Activated CD4-positive, alpha-beta T cell treated with anti-CD3 and anti-CD28 coated beads, Interleukin-2, amount 10 ng/mL, durations not matched to agents 24 days and 14 days (primary cell): Measurements from ENCODE around the gene PIP5K1B. TPM values are rescaled to one million over a fixed set of nuclear protein-coding genes. Genes with fewer than 3 reads are reported as not detected.

Experiments used
- DNase-seq: peaks from one replicate; pipeline ENCODE4 v3.0.0; 2022
- H3K27ac Mint-ChIP-seq: one replicate; pipeline ENCODE4 v1.8.0; 2022; ENCODE audit warnings: mild to moderate bottlenecking, mixed read lengths
- H3K27me3 Mint-ChIP-seq: one replicate; pipeline ENCODE4 v1.8.0; 2022; ENCODE audit warnings: mixed read lengths
- H3K36me3 Mint-ChIP-seq: one replicate; pipeline ENCODE4 v1.8.0; 2022; ENCODE audit warnings: low read depth, mild to moderate bottlenecking, mixed read lengths
- H3K4me1 Mint-ChIP-seq: one replicate; pipeline ENCODE4 v1.8.0; 2021; ENCODE audit warnings: mixed read lengths
- H3K4me3 Mint-ChIP-seq: one replicate; pipeline ENCODE4 v1.8.0; 2022; ENCODE audit warnings: mild to moderate bottlenecking, moderate library complexity, mixed read lengths
- H3K9me3 Mint-ChIP-seq: one replicate; pipeline ENCODE4 v1.8.0; 2021; ENCODE audit warnings: mixed read lengths
- intact Hi-C: fragments of 100-400 bp; cut with micrococcal nuclease; formaldehyde crosslinking; loops from one replicate; pipeline ENCODE4 v1.15.1; 2023
- total RNA-seq: library from RNA; stranded (reverse); gene quantifications from 2 replicates; pipeline ENCODE4 v1.2.3, GENCODE V29; 2022

Gene PIP5K1B
- total RNA-seq, 1 donor from 2014 or later = 58.8 TPM

DNA sequence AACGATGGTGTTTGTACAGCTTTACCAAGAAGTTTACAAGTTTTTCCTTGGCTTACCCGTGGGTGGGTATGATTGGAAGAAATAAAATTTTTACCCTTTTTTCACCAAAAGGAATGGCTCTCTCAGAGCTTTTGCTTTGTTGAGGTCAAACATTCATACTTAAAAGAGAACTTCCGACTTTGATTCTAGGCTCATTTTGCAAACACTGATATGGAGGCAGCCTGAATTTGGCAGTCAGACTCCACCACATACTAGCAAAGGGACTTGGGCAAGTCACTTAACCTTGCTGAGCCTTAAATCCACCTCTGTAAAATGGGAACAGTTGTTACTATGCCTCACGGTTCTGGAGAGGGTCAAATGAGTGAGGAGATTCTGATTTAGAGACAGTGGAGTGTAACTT, 155.4 kb downstream of the PIP5K1B start:
- intact Hi-C loops = loop anchor here (10.0 kb wide), 1 partner anchor 54 kb away; no protein-coding TSS in a partner anchor
- H3K36me3 Mint-ChIP-seq = peaks cover 9% of the 10 kb centered on the region
- H3K4me1 Mint-ChIP-seq = peaks cover 2% of the 10 kb centered on the region
- H3K27me3 Mint-ChIP-seq = peaks cover 12% of the 10 kb centered on the region
- no peaks in the 10 kb centered on the region for H3K9me3 Mint-ChIP-seq
- no peak overlapping the region for H3K4me3 Mint-ChIP-seq
- no peak overlapping the region for H3K27ac Mint-ChIP-seq
- no peak for DNase-seq

GRCh38 chr9:68861436-68861835, 156.4 kb downstream of the PIP5K1B start:
- Mint-ChIP-seq H3K27me3 (peaks cover 9% of the 10 kb centered on the region), H3K4me3 (no peak overlapping the region), H3K4me1 (no peaks in the 10 kb centered on the region), H3K9me3 (no peaks in the 10 kb centered on the region), H3K27ac (no peak overlapping the region), H3K36me3 (peaks cover 9% of the 10 kb centered on the region)
- intact Hi-C loops = loop anchor here (10.0 kb wide), 1 partner anchor 53 kb away; no protein-coding TSS in a partner anchor
- no peak for DNase-seq

DNA sequence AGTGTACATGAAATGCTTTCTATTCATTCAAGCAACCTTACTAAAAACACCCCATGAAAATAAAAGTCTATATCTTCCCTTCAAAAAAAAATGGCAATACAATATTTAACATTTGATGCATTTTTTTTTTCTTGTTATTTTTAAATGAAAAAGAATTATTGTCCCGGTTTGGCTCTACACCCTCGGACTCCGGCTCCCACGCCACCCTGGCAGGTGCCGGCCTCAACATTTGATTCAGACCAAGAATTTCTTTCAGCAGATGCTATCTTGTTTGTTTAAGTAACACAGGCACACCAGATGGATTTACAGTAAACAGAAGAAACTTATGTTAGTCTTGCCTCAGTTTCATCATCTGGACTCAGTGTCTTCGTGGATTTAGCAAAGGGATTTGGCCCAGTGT, 162.0 kb downstream of the PIP5K1B start:
- no peak for DNase-seq
- Mint-ChIP-seq H3K4me1 (no peaks in the 10 kb centered on the region), H3K36me3 (peaks cover 9% of the 10 kb centered on the region), H3K4me3 (no peak overlapping the region), H3K27me3 (peaks cover 2% of the 10 kb centered on the region), H3K27ac (no peak overlapping the region), H3K9me3 (no peaks in the 10 kb centered on the region)
- intact Hi-C loops = loop anchor here (10.0 kb wide), 1 partner anchor 48 kb away; no protein-coding TSS in a partner anchor

GRCh38 chr9:68869022-68869421, 164.0 kb downstream of the PIP5K1B start:
- Mint-ChIP-seq H3K4me3 (no peak overlapping the region), H3K9me3 (no peaks in the 10 kb centered on the region), H3K36me3 (peaks cover 5% of the 10 kb centered on the region), H3K27me3 (no peaks in the 10 kb centered on the region), H3K4me1 (no peaks in the 10 kb centered on the region), H3K27ac (no peak overlapping the region)
- no peak for DNase-seq
- intact Hi-C loops = loop anchor here (10.0 kb wide), 1 partner anchor 46 kb away; no protein-coding TSS in a partner anchor

- no peak for DNase-seq
- intact Hi-C loops = no loop called here
- Mint-ChIP-seq H3K4me1 (no peaks in the 10 kb centered on the region), H3K36me3 (peaks cover 2% of the 10 kb centered on the region), H3K4me3 (no peak overlapping the region), H3K9me3 (no peaks in the 10 kb centered on the region), H3K27me3 (no peaks in the 10 kb centered on the region), H3K27ac (no peak overlapping the region)
Observed at GRCh38 chr9:68870086-68870485, 165.0 kb downstream of the PIP5K1B start.

DNA sequence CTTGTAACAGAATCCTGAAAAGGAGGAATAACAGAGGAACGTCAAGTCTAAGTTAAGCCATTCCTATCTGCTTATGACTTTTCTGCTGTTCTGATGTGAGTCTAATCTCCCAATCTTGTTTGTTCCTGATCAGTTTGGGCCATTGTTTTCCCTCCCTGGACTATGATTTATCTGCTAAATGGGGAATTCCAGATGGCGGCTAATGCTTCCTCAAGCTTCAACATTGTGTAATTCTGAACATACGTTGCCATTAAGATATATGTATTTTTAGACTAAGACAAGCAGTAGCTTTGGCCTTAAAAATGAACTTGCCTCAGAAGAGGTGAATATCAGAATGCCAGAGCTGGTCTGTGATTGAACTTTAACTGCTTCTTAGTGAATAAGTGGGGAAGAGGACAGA, 166.2 kb downstream of the PIP5K1B start:
- Mint-ChIP-seq H3K27me3 (no peaks in the 10 kb centered on the region), H3K9me3 (no peaks in the 10 kb centered on the region), H3K36me3 (no peaks in the 10 kb centered on the region), H3K27ac (no peak overlapping the region), H3K4me1 (no peaks in the 10 kb centered on the region), H3K4me3 (no peak overlapping the region)
- intact Hi-C loops = no loop called here
- DNase-seq = no peak

GRCh38 chr9:68872026-68872501, 167.0 kb downstream of the PIP5K1B start:
- intact Hi-C loops = no loop called here
- no peaks in the 10 kb centered on the region for H3K27me3 Mint-ChIP-seq
- no peak overlapping the region for H3K27ac Mint-ChIP-seq
- no peak for DNase-seq
- H3K9me3 Mint-ChIP-seq = no peaks in the 10 kb centered on the region
- H3K4me3 Mint-ChIP-seq = no peak overlapping the region
- H3K36me3 Mint-ChIP-seq = peaks cover 2% of the 10 kb centered on the region
- no peaks in the 10 kb centered on the region for H3K4me1 Mint-ChIP-seq

GRCh38 chr9:68873179-68873578, 168.1 kb downstream of the PIP5K1B start:
- H3K4me3 Mint-ChIP-seq = no peak overlapping the region
- H3K36me3 Mint-ChIP-seq = peaks cover 4% of the 10 kb centered on the region
- no peaks in the 10 kb centered on the region for H3K9me3 Mint-ChIP-seq
- no peaks in the 10 kb centered on the region for H3K27me3 Mint-ChIP-seq
- no peak overlapping the region for H3K27ac Mint-ChIP-seq
- intact Hi-C loops = no loop called here
- DNase-seq = no peak
- H3K4me1 Mint-ChIP-seq = no peaks in the 10 kb centered on the region

- intact Hi-C loops = no loop called here
- no peaks in the 10 kb centered on the region for H3K4me1 Mint-ChIP-seq
- no peaks in the 10 kb centered on the region for H3K9me3 Mint-ChIP-seq
- H3K27me3 Mint-ChIP-seq = no peaks in the 10 kb centered on the region
- H3K4me3 Mint-ChIP-seq = no peak overlapping the region
- H3K36me3 Mint-ChIP-seq = peaks cover 6% of the 10 kb centered on the region
- no peak for DNase-seq
- no peak overlapping the region for H3K27ac Mint-ChIP-seq
Observed at GRCh38 chr9:68876273-68876672, 171.2 kb downstream of the PIP5K1B start.

DNA sequence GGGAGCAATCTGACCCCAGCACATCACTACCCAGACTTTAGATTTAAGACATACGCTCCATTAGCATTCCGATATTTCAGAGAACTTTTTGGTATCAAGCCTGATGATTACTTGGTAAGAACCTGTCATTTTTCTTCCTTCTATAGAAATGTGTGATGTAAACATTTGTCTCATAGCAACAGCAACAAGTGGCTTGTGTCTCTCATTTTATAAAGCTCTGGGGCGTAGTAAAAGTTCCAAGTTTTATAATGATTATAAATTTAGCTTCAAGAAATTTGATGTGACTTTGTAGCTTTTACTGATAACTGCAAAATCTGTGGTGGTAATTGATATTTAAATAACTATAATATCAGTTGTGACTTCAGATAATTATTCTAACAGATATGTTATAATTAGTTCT, 171.6 kb downstream of the PIP5K1B start:
- Mint-ChIP-seq H3K4me3 (no peak overlapping the region), H3K27ac (no peak overlapping the region), H3K36me3 (peaks cover 6% of the 10 kb centered on the region), H3K9me3 (no peaks in the 10 kb centered on the region), H3K4me1 (no peaks in the 10 kb centered on the region), H3K27me3 (no peaks in the 10 kb centered on the region)
- intact Hi-C loops = no loop called here
- no peak for DNase-seq

DNA sequence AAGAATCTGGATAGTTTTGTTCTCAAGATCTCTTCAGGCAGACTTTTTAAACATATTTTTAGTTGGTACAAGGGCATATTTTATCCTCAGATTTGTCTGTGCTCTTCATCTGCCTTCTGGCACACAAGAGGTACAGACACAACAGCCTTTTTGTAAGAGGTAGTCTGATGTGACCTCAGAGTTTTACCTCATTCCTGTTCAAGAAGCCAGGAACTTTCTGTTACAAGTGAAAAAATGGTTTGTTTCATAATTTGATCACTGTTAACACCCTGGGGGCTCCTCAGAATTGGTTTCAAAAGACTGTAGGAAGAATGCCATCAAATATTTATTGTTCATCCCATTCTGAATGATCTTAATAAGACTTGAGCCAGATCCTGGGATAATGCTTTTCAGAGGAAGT, 172.2 kb downstream of the PIP5K1B start:
- Mint-ChIP-seq H3K4me3 (no peak overlapping the region), H3K4me1 (no peaks in the 10 kb centered on the region), H3K27me3 (no peaks in the 10 kb centered on the region), H3K9me3 (no peaks in the 10 kb centered on the region), H3K36me3 (peaks cover 6% of the 10 kb centered on the region), H3K27ac (no peak overlapping the region)
- no peak for DNase-seq
- intact Hi-C loops = no loop called here

- intact Hi-C loops = no loop called here
- no peak overlapping the region for H3K27ac Mint-ChIP-seq
- DNase-seq = no peak
- peaks cover under 1% of the 10 kb centered on the region for H3K4me1 Mint-ChIP-seq
- no peaks in the 10 kb centered on the region for H3K9me3 Mint-ChIP-seq
- H3K4me3 Mint-ChIP-seq = no peak overlapping the region
- peaks cover 7% of the 10 kb centered on the region for H3K36me3 Mint-ChIP-seq
- H3K27me3 Mint-ChIP-seq = peaks cover 2% of the 10 kb centered on the region
Observed at GRCh38 chr9:68878450-68878849, 173.4 kb downstream of the PIP5K1B start.

GRCh38 chr9:68883224-68883623, 178.2 kb downstream of the PIP5K1B start:
- Mint-ChIP-seq H3K27me3 (peaks cover 2% of the 10 kb centered on the region), H3K4me3 (no peak overlapping the region), H3K9me3 (peaks cover 5% of the 10 kb centered on the region), H3K27ac (no peak overlapping the region), H3K36me3 (peaks cover 15% of the 10 kb centered on the region), H3K4me1 (peaks cover 21% of the 10 kb centered on the region)
- intact Hi-C loops = no loop called here
- DNase-seq = no peak

GRCh38 chr9:68887232-68887631, 182.2 kb downstream of the PIP5K1B start:
- peak; percentile 62 for DNase-seq
- H3K4me1 Mint-ChIP-seq = peaks cover 25% of the 10 kb centered on the region
- peaks cover 14% of the 10 kb centered on the region for H3K36me3 Mint-ChIP-seq
- intact Hi-C loops = no loop called here
- peak overlapping the region; percentile 30 for H3K27ac Mint-ChIP-seq
- H3K9me3 Mint-ChIP-seq = peaks cover 5% of the 10 kb centered on the region
- peaks cover 2% of the 10 kb centered on the region for H3K27me3 Mint-ChIP-seq
- H3K4me3 Mint-ChIP-seq = peak overlapping the region; percentile 9

DNA sequence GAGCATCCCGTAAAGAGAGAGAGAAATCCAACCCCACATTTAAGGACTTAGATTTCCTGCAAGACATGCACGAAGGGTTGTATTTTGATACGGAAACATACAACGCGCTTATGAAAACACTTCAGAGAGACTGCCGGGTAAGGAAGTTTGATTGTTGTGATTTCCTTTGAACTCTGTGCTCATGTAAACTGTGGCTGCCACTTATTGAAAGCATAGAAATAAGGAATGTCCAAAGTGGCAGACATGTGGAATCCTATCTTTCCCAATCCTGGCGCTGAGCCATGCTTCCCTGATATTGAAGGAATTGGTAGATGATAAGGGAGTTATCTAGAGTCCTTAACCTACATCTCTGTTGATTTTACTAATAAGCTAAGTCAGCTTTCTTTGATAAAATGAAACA, 189.5 kb downstream of the PIP5K1B start:
- H3K4me1 Mint-ChIP-seq = peaks cover 46% of the 10 kb centered on the region
- peak overlapping the region; percentile 73 for H3K4me3 Mint-ChIP-seq
- intact Hi-C loops = loop anchor here (5.0 kb wide), 2 partner anchors 92 to 112 kb away; a partner anchor contains a TSS
- peak overlapping the region; percentile 82 for H3K27ac Mint-ChIP-seq
- DNase-seq = no peak
- no peaks in the 10 kb centered on the region for H3K9me3 Mint-ChIP-seq
- peaks cover 12% of the 10 kb centered on the region for H3K36me3 Mint-ChIP-seq
- no peaks in the 10 kb centered on the region for H3K27me3 Mint-ChIP-seq
